SK-MEL-5 (cell line): Measurements from ENCODE around the gene DZIP1. TPM values are rescaled to one million over a fixed set of nuclear protein-coding genes. Genes with fewer than 3 reads are reported as not detected.

Source experiments
- DNase-seq: peaks from one replicate; pipeline ENCODE4 v3.0.0-alpha.2; 2016; ENCODE audit warnings: low read depth, low spot score
- in situ Hi-C: cut with HindIII; loops from 2 replicates; pipeline ENCODE4 v1.10.0; 2016; ENCODE audit warnings: low sequenced_read_pairs, high pct_unique_total_duplicates, low pct_unique_long_range_greater_than_20kb
- total RNA-seq: library from RNA; depleted of rRNA; stranded (reverse); fragments of >200 nt; shearing (Covaris generic); gene quantifications from 2 replicates; pipeline ENCODE4 v1.2.3, GENCODE V29; 2014

Gene DZIP1
- total RNA-seq, 1 experiment from 2014 or later = 16.1 TPM

- in situ Hi-C loops = no loop called here
- DNase-seq = peak; percentile 17
These were observed 79.7 kb downstream of the DZIP1 start for GRCh38 chr13:95564733-95565291.

- peak; percentile 60 for DNase-seq
- in situ Hi-C loops = no loop called here
These were observed 80.4 kb downstream of the DZIP1 start for GRCh38 chr13:95564091-95564490.

GRCh38 chr13:95560387-95560786 lies 84.1 kb downstream of the DZIP1 start:
- DNase-seq = no peak
- in situ Hi-C loops = no loop called here

GRCh38 chr13:95559100-95559499 lies 85.4 kb downstream of the DZIP1 start:
- in situ Hi-C loops = no loop called here

GRCh38 chr13:95557013-95557412 lies 87.5 kb downstream of the DZIP1 start:
- in situ Hi-C loops = no loop called here
- DNase-seq = no peak

More at GRCh38 chr13:95559100-95559499, 85.4 kb downstream of the DZIP1 start:
- DNase-seq = no peak

GRCh38 chr13:95553581-95554385 lies 90.7 kb downstream of the DZIP1 start:
- no peak for DNase-seq
- in situ Hi-C loops = no loop called here

- in situ Hi-C loops = no loop called here
- DNase-seq = no peak
These were observed 91.7 kb downstream of the DZIP1 start, which contains the start of gene CLDN10 for GRCh38 chr13:95552539-95553441. Gene CLDN10 (plus strand): TSS chr13:95552720. CDS start chr13:95552754, 34 bp downstream.

GRCh38 chr13:95552208-95552538 lies 92.3 kb downstream of the DZIP1 start:
- in situ Hi-C loops = no loop called here
- DNase-seq = no peak

GRCh38 chr13:95547531-95548167 lies 96.9 kb downstream of the DZIP1 start:
- no peak for DNase-seq
- in situ Hi-C loops = no loop called here

GRCh38 chr13:95546919-95547318 lies 97.6 kb downstream of the DZIP1 start:
- in situ Hi-C loops = no loop called here
- no peak for DNase-seq

- in situ Hi-C loops = no loop called here
- no peak for DNase-seq
These were observed 100.2 kb downstream of the DZIP1 start for GRCh38 chr13:95544293-95544692.

GRCh38 chr13:95541911-95542474 lies 102.5 kb downstream of the DZIP1 start:
- in situ Hi-C loops = no loop called here
- DNase-seq = no peak

- in situ Hi-C loops = no loop called here
These were observed 103.2 kb downstream of the DZIP1 start for GRCh38 chr13:95541308-95541707.

GRCh38 chr13:95540888-95541287 lies 103.6 kb downstream of the DZIP1 start:
- DNase-seq = no peak
- in situ Hi-C loops = no loop called here

More at GRCh38 chr13:95541308-95541707, 103.2 kb downstream of the DZIP1 start:
- no peak for DNase-seq

GRCh38 chr13:95536632-95537241 lies 107.8 kb downstream of the DZIP1 start:
- in situ Hi-C loops = no loop called here
- peak; percentile 62 for DNase-seq

GRCh38 chr13:95535243-95535642 lies 109.3 kb downstream of the DZIP1 start:
- in situ Hi-C loops = no loop called here
- DNase-seq = peak; percentile 13

- peak; percentile 91 for DNase-seq
- in situ Hi-C loops = no loop called here
These were observed 110.9 kb downstream of the DZIP1 start for GRCh38 chr13:95533545-95534160.
